CD1c-positive myeloid dendritic cell (primary cell): ENCODE data around the gene PANK1.

Experiments
- DNase-seq: peaks from one replicate; pipeline ENCODE4 v3.0.0-alpha.2; 2016; ENCODE audit errors: extremely low spot score

PANK1 gene

GRCh38 chr10:89651916-89652573 is 7.0 kb upstream of the PANK1 start:
- DNase-seq, result peak; percentile 41

- no peak for DNase-seq
These were observed 6.3 kb upstream of the PANK1 start for GRCh38 chr10:89651205-89651915.

- DNase-seq, result no peak
These were observed 4.0 kb upstream of the PANK1 start for GRCh38 chr10:89649051-89649450.

GRCh38 chr10:89648074-89648473 is 3.0 kb upstream of the PANK1 start:
- DNase-seq, result no peak

GRCh38 chr10:89646889-89647657 is 2.0 kb upstream of the PANK1 start:
- DNase-seq, result no peak

- no peak for DNase-seq
These were observed 715 bp upstream of the PANK1 start for GRCh38 chr10:89645742-89646172.

- DNase-seq, result no peak
These were observed 413 bp downstream of the PANK1 start for GRCh38 chr10:89644691-89644966.

- peak; percentile 86 for DNase-seq
These were observed 991 bp downstream of the PANK1 start for GRCh38 chr10:89643812-89644690.

GRCh38 chr10:89643431-89643811 is 1.6 kb downstream of the PANK1 start:
- no peak for DNase-seq

- DNase-seq, result no peak
These were observed 2.8 kb downstream of the PANK1 start for GRCh38 chr10:89642193-89642592.

- DNase-seq, result no peak
These were observed 4.8 kb downstream of the PANK1 start for GRCh38 chr10:89640241-89640640.

GRCh38 chr10:89639326-89639725 is 5.7 kb downstream of the PANK1 start:
- no peak for DNase-seq

GRCh38 chr10:89637113-89637512 is 7.9 kb downstream of the PANK1 start:
- DNase-seq, result peak; percentile 68

GRCh38 chr10:89634637-89635036 is 10.4 kb downstream of the PANK1 start:
- no peak for DNase-seq

GRCh38 chr10:89633484-89633883 is 11.6 kb downstream of the PANK1 start:
- DNase-seq, result no peak

- no peak for DNase-seq
These were observed 12.2 kb downstream of the PANK1 start for GRCh38 chr10:89632824-89633223.

- no peak for DNase-seq
These were observed 17.2 kb downstream of the PANK1 start for GRCh38 chr10:89627830-89628229.

- DNase-seq, result no peak
These were observed 19.8 kb downstream of the PANK1 start for GRCh38 chr10:89625041-89625765.

GRCh38 chr10:89624020-89624419 is 21.0 kb downstream of the PANK1 start:
- DNase-seq, result no peak

GRCh38 chr10:89622151-89622550 is 22.9 kb downstream of the PANK1 start:
- no peak for DNase-seq

- DNase-seq, result no peak
These were observed 23.6 kb downstream of the PANK1 start for GRCh38 chr10:89621438-89621837.
